GOT3 (cell line): Measurements from ENCODE around the gene MEFV.
"Not testable (repeated sequence)": the region's sequence is repeated elsewhere in the genome, so short reads cannot be mapped to it uniquely, and the experiment has no call there.

Experiments
- DNase-seq: peaks from one replicate; lab custom pipeline; 2025; ENCODE audit warnings: mixed read lengths; lab: John Stamatoyannopoulos, UW

The MEFV gene

GRCh38 chr16:3216263-3216640 is 40.2 kb downstream of the MEFV start:
- no peak for DNase-seq

GRCh38 chr16:3215601-3216262 is 40.7 kb downstream of the MEFV start:
- DNase-seq = no peak

GRCh38 chr16:3214904-3215600 is 41.4 kb downstream of the MEFV start:
- no peak for DNase-seq

GRCh38 chr16:3212567-3212966 is 43.9 kb downstream of the MEFV start:
- no peak for DNase-seq

GRCh38 chr16:3212006-3212405 is 44.4 kb downstream of the MEFV start:
- no peak for DNase-seq

- no peak for DNase-seq
These were observed 49.1 kb downstream of the MEFV start for GRCh38 chr16:3207086-3207953.

- DNase-seq = not testable (repeated sequence)
These were observed 50.5 kb downstream of the MEFV start for GRCh38 chr16:3205939-3206338.

- DNase-seq = no peak
These were observed 53.4 kb downstream of the MEFV start for GRCh38 chr16:3202903-3203539.

- no peak for DNase-seq
These were observed 57.9 kb downstream of the MEFV start for GRCh38 chr16:3198334-3199072.

- DNase-seq = not testable (repeated sequence)
These were observed 58.6 kb downstream of the MEFV start for GRCh38 chr16:3197694-3198333.

- DNase-seq = no peak
These were observed 60.5 kb downstream of the MEFV start for GRCh38 chr16:3195975-3196374.

- no peak for DNase-seq
These were observed 61.6 kb downstream of the MEFV start for GRCh38 chr16:3194792-3195191.

- DNase-seq = no peak
These were observed 62.9 kb downstream of the MEFV start for GRCh38 chr16:3193221-3194212.

- no peak for DNase-seq
These were observed 63.9 kb downstream of the MEFV start for GRCh38 chr16:3192476-3193019.
